SK-N-SH treated with all-trans-retinoic acid at 6 μM for 48 hours (cell line): ENCODE data around the gene RFFL.

Experiments used
- CREB5 ChIP-seq: fragments of 250-450 bp; sonication (Bioruptor Pico); IDR thresholded peaks from 2 replicates; pipeline ENCODE4 v1.5.1; 2020; ENCODE audit warnings: low read depth, mild to moderate bottlenecking, moderate library complexity
- GLIS3 ChIP-seq: fragments of 250-450 bp; sonication (Bioruptor Pico); IDR thresholded peaks from 2 replicates; pipeline ENCODE4 v1.5.0; 2020; ENCODE audit warnings: mild to moderate bottlenecking, moderate library complexity
- OSR1 ChIP-seq: fragments of 250-450 bp; sonication (Bioruptor Pico); IDR thresholded peaks from 2 replicates; pipeline ENCODE4 v1.8.0; 2022; ENCODE audit warnings: moderate library complexity, mild to moderate bottlenecking, inconsistent platforms
- ZFP30 ChIP-seq: fragments of 450-650 bp; formaldehyde crosslinking; IDR thresholded peaks from 2 replicates; pipeline ENCODE4 v1.5.0; 2022; ENCODE audit warnings: mild to moderate bottlenecking, moderate library complexity
- ZNF70 ChIP-seq: fragments of 450-650 bp; formaldehyde crosslinking; IDR thresholded peaks from 2 replicates; pipeline ENCODE4 v1.5.0; 2020; ENCODE audit warnings: mild to moderate bottlenecking, moderate library complexity

DNA sequence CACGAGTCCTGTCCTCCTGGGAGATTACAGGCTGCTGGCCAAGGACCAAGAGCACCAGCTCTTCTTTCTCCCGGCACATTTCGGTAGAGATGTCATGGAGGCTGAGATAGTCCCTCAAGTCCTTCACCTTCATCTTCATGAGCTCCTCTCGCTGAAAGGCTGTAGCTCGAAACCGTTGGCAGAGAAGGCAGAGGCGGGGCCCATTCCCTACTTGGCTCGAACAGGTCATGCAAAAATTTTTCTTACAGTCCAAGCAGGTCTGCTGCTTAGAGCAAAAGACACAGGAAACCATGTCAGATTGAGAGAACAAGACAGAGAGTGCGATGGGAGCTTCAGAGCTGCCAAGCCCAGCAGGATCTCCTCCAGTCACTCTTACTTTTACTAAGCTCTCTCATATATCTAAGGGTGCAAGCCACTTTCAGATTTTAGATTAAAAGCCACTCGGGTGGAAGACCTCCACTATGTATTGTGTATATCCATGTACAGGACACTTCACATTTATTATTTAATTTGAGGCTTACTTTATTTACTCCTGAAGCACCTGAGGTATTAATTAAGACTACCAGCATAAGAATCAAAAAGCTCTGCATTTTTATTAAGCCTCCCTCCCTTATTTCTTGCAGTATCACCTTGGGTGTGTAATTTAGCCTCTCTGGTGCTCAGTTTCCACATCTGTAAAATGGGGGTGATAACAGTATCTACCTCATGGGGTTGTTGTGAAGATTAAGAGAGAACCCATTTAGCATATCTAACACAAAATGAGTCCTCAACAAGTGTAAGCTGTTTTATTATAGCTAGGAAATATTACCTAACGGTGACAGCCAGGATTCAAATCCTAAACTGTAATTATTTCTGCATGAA is 41.8 kb downstream of the RFFL start:
- TF ChIP-seq OSR1 (CRISPR knock-in tag): no peak
- no peak for TF ChIP-seq CREB5 (CRISPR knock-in tag)
- no peak for TF ChIP-seq ZNF70 (CRISPR knock-in tag)
- no peak for TF ChIP-seq GLIS3 (CRISPR knock-in tag)
- no peak for TF ChIP-seq ZFP30 (CRISPR knock-in tag)
